Measurements from ENCODE around the gene ANP32A. TPM values are rescaled to one million over a fixed set of nuclear protein-coding genes. Genes with fewer than 3 reads are reported as not detected.
A peak's percentile ranks its signal among the peaks of the same experiment; 100 is the strongest.

ANP32A gene
- total RNA-seq, 1 donor = 52.8 TPM

DNA sequence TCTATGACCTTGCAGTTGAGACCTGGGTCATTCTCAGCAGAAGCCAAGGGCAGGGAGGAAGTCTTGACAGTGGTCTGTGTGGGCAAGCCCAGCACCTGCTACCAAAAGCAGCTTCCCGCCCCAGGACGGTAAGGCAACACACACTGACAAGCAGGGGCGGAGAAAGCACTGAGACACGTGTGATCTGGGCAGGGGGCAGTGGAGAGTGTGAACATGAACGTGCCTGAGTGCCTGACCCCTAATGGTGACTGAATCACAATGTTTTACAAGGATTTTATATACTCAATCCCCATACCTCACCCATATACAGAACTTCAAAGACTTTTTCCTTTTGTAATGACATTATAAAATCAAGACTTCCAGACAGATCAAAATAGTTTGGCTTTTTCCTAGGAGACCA is 35.2 kb downstream of the ANP32A start:
- Histone ChIP-seq H3K9me3 (ENCODE audit: low read depth, low read length) (no peaks in the 10 kb centered on the region), H3K4me3 (ENCODE audit: low read length) (no peak overlapping the region), H3K4me1 (ENCODE audit: insufficient read depth, low read length) (peaks cover 69% of the 10 kb centered on the region), H3K27me3 (ENCODE audit: insufficient read depth, low read length) (no peaks in the 10 kb centered on the region)

GRCh38 chr15:68784206-68784605 is 36.5 kb downstream of the ANP32A start:
- Histone ChIP-seq H3K4me3 (ENCODE audit: low read length) (no peak overlapping the region), H3K4me1 (ENCODE audit: insufficient read depth, low read length) (peaks cover 61% of the 10 kb centered on the region), H3K9me3 (ENCODE audit: low read depth, low read length) (no peaks in the 10 kb centered on the region), H3K27me3 (ENCODE audit: insufficient read depth, low read length) (no peaks in the 10 kb centered on the region)

- Histone ChIP-seq H3K4me3 (ENCODE audit: low read length) (no peak overlapping the region), H3K27me3 (ENCODE audit: insufficient read depth, low read length) (no peaks in the 10 kb centered on the region), H3K9me3 (ENCODE audit: low read depth, low read length) (no peaks in the 10 kb centered on the region), H3K4me1 (ENCODE audit: insufficient read depth, low read length) (peaks cover 53% of the 10 kb centered on the region)
Observed at GRCh38 chr15:68783226-68784058, 37.3 kb downstream of the ANP32A start.

DNA sequence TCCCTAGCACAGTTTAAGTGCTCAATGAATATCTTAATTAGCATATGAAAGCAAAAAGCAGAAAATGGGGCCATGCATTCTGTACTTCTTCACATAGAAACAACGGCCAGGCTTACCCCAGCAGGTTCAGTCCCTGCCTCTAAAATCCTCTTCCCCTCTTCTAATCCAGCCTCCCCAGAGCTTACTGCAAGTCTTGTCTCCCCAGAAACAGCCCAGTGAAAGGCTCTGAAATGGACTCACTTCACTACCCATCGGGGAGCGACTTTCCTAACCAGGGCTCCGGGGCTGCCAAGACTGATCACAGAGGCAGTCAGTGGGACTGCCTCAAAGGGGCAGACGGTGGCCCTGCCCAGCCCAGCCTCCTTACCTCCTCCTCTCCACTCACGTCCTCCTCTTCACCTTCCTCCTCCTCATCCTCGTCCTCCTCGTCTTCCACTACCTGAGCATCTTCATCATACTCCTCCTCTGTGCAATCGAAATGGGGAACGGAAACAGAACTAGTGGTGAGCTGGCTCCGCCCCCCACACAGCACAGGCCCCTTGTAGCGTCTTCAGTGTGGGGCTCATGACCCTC is 38.0 kb downstream of the ANP32A start:
- peak overlapping the region; percentile 26 for H3K4me3 ChIP-seq (ENCODE audit: low read length)
- H3K27me3 ChIP-seq (ENCODE audit: insufficient read depth, low read length) = no peaks in the 10 kb centered on the region
- no peaks in the 10 kb centered on the region for H3K9me3 ChIP-seq (ENCODE audit: low read depth, low read length)
- peaks cover 45% of the 10 kb centered on the region for H3K4me1 ChIP-seq (ENCODE audit: insufficient read depth, low read length)

DNA sequence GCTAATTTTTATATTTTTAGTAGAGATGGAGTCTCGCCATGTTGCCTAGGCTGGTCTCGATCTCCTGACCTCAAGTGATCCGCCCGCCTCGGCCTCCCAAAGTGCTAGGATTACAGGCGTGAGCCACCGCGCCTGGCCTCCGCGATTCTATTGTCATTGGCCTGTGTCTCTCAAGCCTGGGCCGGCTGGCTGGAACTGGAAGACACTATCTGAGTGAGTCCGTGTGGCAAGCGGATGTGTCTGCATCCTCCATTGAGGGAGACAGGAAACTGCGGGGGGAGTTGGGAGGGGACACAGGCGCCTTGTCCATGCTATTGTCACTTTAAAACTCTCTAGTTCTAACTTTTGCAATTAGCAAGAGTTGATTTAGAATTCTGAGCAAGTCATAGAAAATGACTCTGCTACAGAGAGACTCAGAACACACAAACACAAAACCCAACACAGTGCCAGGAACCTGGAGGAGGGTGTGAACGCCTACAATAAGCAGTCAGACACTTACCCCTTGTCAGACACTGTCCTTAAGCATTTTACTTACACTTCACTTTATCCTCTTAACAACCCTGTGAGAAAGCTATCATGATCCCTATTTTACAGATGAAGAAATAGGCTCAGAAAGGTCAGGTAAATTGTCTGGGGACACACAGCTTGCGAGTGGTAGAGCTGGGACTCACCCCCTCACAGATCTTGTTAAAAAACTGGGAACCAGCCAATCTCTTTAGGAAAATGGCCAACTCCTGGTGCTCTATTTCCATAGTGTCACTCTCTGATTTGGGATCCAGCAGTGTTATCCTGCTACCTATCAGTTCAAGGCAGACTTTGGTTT is 38.7 kb downstream of the ANP32A start:
- Histone ChIP-seq H3K4me1 (ENCODE audit: insufficient read depth, low read length) (peaks cover 44% of the 10 kb centered on the region), H3K27me3 (ENCODE audit: insufficient read depth, low read length) (no peaks in the 10 kb centered on the region), H3K9me3 (ENCODE audit: low read depth, low read length) (no peaks in the 10 kb centered on the region), H3K4me3 (ENCODE audit: low read length) (peak overlapping the region; percentile 26)

- H3K4me1 ChIP-seq (ENCODE audit: insufficient read depth, low read length) = peaks cover 52% of the 10 kb centered on the region
- peak overlapping the region; percentile 26 for H3K4me3 ChIP-seq (ENCODE audit: low read length)
- H3K9me3 ChIP-seq (ENCODE audit: low read depth, low read length) = no peaks in the 10 kb centered on the region
- no peaks in the 10 kb centered on the region for H3K27me3 ChIP-seq (ENCODE audit: insufficient read depth, low read length)
Observed at GRCh38 chr15:68781217-68781616, 39.5 kb downstream of the ANP32A start.

DNA sequence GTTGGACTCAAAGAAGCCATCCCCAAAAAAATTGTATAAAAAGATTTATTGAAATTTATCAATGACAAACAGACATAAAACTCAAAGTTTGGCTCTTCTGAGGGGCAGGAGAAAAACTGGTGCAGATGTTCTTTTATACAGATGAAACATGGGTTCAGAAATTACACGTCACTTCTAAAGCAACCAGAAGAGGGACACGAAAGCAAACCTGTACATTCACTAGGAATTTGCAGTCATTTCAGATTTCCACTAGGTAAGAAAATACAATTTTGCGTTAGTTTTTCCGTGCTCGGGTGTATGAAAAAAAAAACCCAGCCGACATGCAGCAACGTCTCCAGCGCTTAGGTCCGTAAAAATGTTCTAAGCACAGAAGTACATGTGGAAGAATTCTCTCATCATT is 41.8 kb downstream of the ANP32A start:
- Histone ChIP-seq H3K4me1 (ENCODE audit: insufficient read depth, low read length) (peaks cover 56% of the 10 kb centered on the region), H3K4me3 (ENCODE audit: low read length) (no peak overlapping the region), H3K27me3 (ENCODE audit: insufficient read depth, low read length) (no peaks in the 10 kb centered on the region), H3K9me3 (ENCODE audit: low read depth, low read length) (no peaks in the 10 kb centered on the region)

DNA sequence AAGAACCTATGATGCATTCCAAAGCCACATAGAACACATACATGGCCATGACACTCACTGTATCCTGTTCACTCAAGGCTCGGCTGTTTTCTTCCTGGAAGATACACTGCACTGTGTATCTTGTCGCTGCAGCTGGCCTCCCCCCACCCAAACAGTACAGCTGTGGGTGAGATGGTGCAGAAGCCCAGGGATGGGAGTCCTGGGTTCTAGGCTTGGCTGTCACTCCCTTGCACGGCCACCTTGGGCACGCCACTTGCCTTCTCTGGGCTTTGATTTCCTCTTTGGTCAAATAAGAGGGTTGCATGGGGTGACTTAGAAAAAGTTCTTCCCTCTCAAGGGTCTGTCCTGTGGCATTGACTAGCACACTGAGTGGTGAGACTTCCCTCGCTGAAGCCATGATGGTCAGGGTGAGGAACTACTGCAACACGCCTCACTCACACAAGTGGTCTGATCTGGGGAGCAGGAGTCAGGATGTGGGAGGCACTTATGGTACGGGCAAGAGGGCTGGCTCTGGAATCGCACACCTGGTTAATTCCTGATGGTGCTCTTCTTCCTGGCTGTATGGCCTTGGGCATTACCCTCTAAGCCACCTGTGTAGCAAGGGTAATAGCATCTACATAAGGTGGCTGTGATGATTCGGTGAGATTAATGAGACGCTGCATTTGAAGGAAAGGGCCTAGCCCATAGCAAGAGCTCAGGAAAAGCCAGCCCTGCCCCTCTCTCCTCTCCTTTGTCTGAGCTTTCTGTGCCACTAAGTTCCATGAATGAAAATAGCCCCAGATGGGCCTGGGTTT is 44.0 kb downstream of the ANP32A start:
- no peaks in the 10 kb centered on the region for H3K9me3 ChIP-seq (ENCODE audit: low read depth, low read length)
- H3K27me3 ChIP-seq (ENCODE audit: insufficient read depth, low read length) = no peaks in the 10 kb centered on the region
- H3K4me1 ChIP-seq (ENCODE audit: insufficient read depth, low read length) = peaks cover 35% of the 10 kb centered on the region
- H3K4me3 ChIP-seq (ENCODE audit: low read length) = no peak overlapping the region

DNA sequence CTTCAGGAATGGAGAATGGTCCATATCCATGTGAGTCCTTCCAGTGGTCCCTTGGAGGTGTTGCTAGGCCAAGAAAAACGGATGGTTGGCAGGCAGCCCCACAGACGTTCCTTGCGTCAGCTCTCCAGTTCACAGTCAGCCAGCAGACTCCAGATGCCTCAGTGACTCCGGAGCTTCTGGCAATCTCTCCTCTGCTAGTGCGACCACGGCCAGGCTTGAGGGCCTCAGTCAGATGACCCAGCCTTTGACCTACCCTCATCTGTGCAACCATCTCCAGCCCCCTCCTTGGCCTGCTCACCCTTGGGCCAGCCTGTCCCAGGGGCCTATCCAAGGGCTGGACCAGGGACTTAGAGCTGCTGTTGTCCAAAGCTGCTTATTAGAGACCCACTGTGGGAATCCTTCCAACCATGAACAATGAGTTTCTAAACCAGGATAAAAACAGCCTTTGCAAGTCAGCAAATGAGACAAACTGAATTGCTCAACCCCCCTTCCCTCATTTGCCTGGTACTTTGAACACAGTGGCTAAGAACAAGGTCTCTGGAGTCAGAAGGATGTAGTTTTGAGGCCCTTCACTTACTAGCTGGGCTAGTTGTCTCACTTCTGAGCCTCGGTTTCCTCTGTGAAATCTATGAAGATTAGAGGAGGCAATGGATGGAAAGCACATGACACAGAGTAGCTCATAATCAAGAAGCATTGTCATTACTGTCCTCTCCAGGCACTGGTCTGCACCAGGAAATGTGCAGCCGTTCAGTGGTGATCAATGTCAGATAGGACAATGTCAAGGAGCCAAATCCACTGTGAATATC is 44.8 kb downstream of the ANP32A start:
- Histone ChIP-seq H3K9me3 (ENCODE audit: low read depth, low read length) (no peaks in the 10 kb centered on the region), H3K27me3 (ENCODE audit: insufficient read depth, low read length) (no peaks in the 10 kb centered on the region), H3K4me1 (ENCODE audit: insufficient read depth, low read length) (peaks cover 27% of the 10 kb centered on the region), H3K4me3 (ENCODE audit: low read length) (no peak overlapping the region)

DNA sequence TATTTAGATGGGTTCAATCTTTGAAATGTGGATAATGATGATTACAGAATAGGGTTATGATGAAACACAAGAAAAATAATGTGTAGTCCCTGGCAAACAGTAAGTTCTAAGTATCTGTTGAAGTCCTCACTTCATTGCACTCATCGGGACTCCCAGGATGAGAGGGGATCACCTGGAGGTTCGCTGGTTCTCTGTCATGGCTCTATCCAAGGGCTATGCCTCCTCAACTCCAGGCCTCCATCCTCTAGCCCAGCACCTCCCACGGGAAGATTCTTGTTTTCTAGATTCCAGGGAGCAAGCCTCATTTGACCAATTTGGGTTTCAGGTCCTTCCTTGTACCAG is 45.5 kb downstream of the ANP32A start:
- Histone ChIP-seq H3K27me3 (ENCODE audit: insufficient read depth, low read length) (no peaks in the 10 kb centered on the region), H3K9me3 (ENCODE audit: low read depth, low read length) (no peaks in the 10 kb centered on the region), H3K4me1 (ENCODE audit: insufficient read depth, low read length) (peaks cover 20% of the 10 kb centered on the region), H3K4me3 (ENCODE audit: low read length) (no peak overlapping the region)

GRCh38 chr15:68774521-68775235 is 46.0 kb downstream of the ANP32A start:
- Histone ChIP-seq H3K4me1 (ENCODE audit: insufficient read depth, low read length) (peaks cover 18% of the 10 kb centered on the region), H3K27me3 (ENCODE audit: insufficient read depth, low read length) (no peaks in the 10 kb centered on the region), H3K4me3 (ENCODE audit: low read length) (no peak overlapping the region), H3K9me3 (ENCODE audit: low read depth, low read length) (no peaks in the 10 kb centered on the region)

GRCh38 chr15:68774120-68774519 is 46.6 kb downstream of the ANP32A start:
- Histone ChIP-seq H3K4me1 (ENCODE audit: insufficient read depth, low read length) (peaks cover 18% of the 10 kb centered on the region), H3K4me3 (ENCODE audit: low read length) (no peak overlapping the region)

DNA sequence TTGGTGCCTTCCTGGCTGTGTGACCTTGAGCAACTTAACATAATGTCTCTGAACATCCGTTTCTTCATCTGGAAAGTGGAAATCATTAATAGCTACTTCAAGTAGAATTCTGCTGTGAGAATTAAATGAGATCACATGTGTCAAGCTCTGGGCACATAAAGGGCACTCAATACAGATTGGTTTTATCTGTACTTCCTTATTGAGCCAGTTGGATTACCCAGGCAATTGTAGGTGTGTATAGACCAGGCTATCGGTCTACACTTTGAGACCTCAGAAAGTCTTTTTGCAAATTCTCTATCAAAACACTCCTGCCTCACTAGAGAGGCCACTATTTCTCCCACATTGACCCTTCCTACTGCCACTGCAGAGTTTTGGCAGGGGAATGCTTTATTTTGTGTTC is 47.7 kb downstream of the ANP32A start:
- no peaks in the 10 kb centered on the region for H3K9me3 ChIP-seq (ENCODE audit: low read depth, low read length)
- no peaks in the 10 kb centered on the region for H3K27me3 ChIP-seq (ENCODE audit: insufficient read depth, low read length)
- no peak overlapping the region for H3K4me3 ChIP-seq (ENCODE audit: low read length)
- peaks cover 18% of the 10 kb centered on the region for H3K4me1 ChIP-seq (ENCODE audit: insufficient read depth, low read length)

More at GRCh38 chr15:68774120-68774519, 46.6 kb downstream of the ANP32A start:
- Histone ChIP-seq H3K9me3 (ENCODE audit: low read depth, low read length) (no peaks in the 10 kb centered on the region), H3K27me3 (ENCODE audit: insufficient read depth, low read length) (no peaks in the 10 kb centered on the region)
